SK-N-SH treated with all-trans-retinoic acid at 6 μM for 48 hours (cell line): ENCODE measurements around the gene ZNF350.

Source experiments
- POU6F1 ChIP-seq: fragments of 250-450 bp; sonication (Bioruptor Pico); IDR thresholded peaks from 2 replicates; pipeline ENCODE4 v1.8.0; 2021; ENCODE audit warnings: low read depth, mild to moderate bottlenecking, moderate library complexity, borderline replicate concordance
- PPARA ChIP-seq: fragments of 250-450 bp; sonication (Bioruptor Pico); IDR thresholded peaks from 2 replicates; pipeline ENCODE4 v1.5.0; 2020; ENCODE audit warnings: mild to moderate bottlenecking, borderline replicate concordance

- TF ChIP-seq POU6F1 (CRISPR knock-in tag) (no peak), PPARA (no peak)
Measured at GRCh38 chr19:52028780-52029123, 42.1 kb upstream of the ZNF350 start.
